TTC549 (cell line): ENCODE results near the gene BRD2.
A peak's percentile ranks its signal among the peaks of the same experiment; 100 is the strongest.

Experiments
- FAIRE-seq: peaks from 2 replicates; lab custom pipeline; 2012; peaks lifted over from hg19 to GRCh38; lab: Jason Lieb, UNC

BRD2 gene

GRCh38 chr6:33000055-33000454 lies 31.7 kb downstream of the BRD2 start:
- FAIRE-seq, result no peak

DNA sequence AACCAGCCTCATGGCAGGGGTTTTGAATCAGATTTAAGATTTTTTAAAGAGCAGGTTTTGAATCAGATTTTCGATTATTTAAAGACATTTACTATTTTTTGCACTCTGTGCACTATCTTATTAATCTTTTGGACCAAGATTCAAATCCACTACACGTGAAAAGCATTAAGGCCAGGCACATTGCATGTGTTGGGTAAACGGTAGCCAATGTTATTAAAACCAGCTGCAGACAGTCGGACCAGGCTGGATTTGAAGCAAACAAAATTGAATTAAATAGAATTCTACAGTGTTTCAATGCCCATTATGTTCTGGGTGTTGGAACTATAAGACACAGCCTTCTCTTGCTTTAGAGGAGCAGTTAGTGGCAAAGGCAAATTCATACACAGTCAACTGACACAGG lies 33.3 kb downstream of the BRD2 start:
- FAIRE-seq, result no peak

DNA sequence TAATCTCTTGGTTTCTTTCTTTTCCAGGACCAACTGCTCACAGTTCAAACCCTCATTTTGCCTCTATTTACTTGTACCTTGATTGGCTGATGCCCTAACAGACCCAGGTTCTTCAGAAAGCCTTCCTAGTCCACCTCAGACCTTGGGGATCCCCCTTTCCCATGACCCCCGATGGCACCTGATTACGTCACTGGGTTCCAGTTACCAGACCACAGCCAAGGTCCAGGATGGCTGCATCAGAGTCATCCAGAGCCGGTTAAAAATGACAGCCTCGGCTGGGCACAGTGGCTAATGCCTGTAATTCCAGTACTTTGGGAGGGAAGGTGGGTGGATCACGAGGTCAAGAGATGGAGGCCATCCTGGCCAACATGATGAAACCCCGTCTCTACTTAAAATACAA lies 36.5 kb downstream of the BRD2 start:
- FAIRE-seq, result no peak

DNA sequence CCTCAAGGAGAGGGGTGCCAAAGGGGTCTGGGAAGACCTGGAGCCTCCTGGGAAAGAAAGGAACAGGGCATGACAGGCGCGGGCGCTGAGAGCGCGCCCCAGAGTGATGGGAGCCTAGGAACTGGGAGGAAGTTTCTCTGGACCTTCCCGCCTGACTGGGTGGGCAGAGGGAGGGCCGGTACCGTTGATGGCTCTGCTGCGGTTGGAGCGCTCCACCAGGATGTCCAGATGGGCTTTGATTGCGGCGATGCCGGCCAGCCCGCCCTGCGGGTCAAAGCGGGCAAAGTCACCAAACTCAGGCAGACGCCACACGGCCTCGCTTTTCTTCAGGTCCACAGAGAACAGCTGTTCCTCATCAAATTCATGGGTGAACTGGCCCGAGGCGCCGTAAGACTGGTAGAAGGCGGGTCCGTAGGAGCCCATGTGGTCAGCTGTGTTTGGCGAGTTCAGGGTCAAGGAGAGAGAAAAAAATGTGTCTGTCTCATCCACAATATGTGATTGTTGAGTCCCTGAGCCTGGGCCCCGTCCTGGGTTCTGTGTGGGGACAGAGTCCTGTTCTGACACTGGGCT lies 39.5 kb downstream of the BRD2 start:
- FAIRE-seq, result no peak

GRCh38 chr6:33008944-33009861 lies 40.8 kb downstream of the BRD2 start, which contains the start of gene HLA-DOA:
Gene HLA-DOA (minus strand): TSS chr6:33009591.
- FAIRE-seq, result no peak

DNA sequence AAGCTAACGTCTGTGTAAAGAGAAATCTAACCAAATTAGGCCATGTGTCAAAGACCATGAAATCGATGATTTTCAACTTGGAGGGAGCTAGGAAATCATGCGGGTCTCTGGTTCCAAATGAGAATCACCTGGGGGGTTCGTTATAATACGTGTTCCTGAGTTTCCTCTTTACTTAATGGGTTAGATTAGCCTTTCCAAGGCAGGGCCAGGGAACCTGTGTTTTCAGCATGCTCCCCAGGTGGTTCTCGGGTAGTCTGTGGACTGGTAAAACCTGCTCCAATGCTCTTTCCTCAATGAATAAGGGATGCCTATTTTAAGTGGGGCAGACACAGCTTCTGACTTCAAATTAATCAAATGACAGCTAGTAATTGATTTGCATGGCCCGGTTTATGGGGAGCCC lies 42.0 kb downstream of the BRD2 start:
- no peak for FAIRE-seq

DNA sequence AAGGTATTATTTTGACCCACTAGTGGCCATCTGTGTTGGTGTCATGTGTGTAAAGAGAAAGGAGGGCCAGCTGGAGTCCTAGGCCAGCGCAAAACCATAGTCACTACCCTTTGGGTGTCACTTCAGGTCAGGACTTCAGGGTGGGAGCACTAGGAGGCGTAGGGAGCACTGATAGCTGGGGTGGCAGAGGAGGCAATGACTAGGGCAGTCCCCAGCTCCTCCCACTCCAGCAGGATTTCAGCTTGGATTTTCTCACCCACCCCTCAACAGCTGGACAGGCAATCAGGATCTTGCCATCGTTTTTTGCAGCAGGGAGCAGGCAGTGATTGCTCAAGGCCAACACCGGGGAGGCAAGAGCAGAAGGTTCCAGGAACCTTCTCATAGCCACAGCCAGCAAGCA lies 45.2 kb downstream of the BRD2 start:
- FAIRE-seq, result no peak

- FAIRE-seq, result peak; percentile 83
Observed at GRCh38 chr6:33014841-33015634, 46.6 kb downstream of the BRD2 start.

GRCh38 chr6:33015798-33016197 lies 47.4 kb downstream of the BRD2 start:
- FAIRE-seq, result no peak

GRCh38 chr6:33017018-33017417 lies 48.6 kb downstream of the BRD2 start:
- no peak for FAIRE-seq

DNA sequence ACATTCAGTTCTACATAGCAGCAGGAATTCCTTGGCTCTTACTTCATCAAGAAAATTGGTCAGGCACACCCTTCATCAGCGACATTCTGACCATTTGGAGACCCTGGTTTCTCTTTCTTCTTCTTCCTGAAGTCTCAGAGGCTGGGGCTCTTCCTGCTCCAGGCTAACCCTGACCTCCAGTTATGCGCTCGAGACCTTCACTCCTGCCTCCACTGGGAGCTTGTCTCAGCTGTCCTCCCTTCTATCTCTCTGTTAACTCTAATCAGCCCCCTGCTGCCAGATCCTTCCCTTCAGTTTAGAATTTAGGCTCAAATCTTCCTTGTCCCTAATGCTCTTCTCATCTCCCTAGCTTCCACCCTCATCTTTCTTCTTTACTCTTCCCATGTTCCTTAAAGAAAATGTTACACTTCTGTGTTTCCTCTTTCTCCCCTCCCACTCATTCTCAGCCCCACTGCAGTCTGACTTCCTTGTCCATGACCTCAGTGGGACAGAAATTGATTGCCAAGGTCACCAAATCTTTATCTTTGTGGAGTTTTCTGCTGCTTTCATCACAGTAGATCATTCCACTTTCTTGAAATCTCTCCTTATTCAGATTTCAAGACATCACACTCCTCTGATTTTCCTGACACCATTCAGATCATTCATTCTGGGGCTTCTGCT lies 49.4 kb downstream of the BRD2 start:
- FAIRE-seq, result no peak

- FAIRE-seq, result no peak
Observed at GRCh38 chr6:33018418-33018817, 50.0 kb downstream of the BRD2 start.

- no peak for FAIRE-seq
Observed at GRCh38 chr6:33018904-33019303, 50.5 kb downstream of the BRD2 start.

GRCh38 chr6:33019372-33019771 lies 51.0 kb downstream of the BRD2 start:
- FAIRE-seq, result no peak

DNA sequence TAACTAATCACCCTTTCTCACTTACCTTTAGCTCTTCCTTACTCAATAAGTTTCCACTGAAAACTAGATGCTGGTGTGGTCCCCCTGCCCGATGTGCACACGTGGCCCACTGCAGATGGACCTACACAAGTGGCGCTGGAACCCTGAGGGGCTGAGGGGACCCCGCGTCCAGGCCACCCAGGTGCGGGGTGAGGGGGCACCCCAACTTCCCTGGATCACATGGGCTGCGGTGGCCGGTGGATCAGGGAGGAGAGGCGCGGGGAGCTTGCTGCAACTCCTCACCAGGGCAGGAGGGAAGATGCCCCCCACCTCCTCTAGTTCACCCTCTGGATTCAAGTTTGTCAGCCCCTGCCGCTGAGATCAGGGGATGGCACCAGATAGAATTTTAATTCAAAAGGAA lies 53.5 kb downstream of the BRD2 start:
- FAIRE-seq, result no peak

- no peak for FAIRE-seq
Observed at GRCh38 chr6:33023536-33023935, 55.1 kb downstream of the BRD2 start.

DNA sequence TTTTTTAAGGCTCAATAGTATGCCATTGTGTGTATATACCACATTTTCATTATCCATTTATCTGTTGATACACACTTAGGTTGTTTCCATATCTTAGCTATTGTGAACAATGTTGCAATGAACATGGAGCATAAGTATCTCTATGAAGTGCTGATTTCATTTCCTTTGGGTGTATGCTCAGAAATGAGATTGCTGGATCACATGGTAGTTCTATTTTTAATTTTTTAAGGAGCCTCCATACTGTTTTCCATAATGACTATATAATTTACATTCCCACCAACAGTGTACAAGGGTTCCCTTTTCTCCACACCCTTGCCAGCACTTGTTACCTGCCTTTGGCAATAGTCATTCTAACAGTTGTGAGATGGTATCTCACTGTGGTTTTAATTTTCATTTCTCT lies 56.1 kb downstream of the BRD2 start:
- FAIRE-seq, result no peak

DNA sequence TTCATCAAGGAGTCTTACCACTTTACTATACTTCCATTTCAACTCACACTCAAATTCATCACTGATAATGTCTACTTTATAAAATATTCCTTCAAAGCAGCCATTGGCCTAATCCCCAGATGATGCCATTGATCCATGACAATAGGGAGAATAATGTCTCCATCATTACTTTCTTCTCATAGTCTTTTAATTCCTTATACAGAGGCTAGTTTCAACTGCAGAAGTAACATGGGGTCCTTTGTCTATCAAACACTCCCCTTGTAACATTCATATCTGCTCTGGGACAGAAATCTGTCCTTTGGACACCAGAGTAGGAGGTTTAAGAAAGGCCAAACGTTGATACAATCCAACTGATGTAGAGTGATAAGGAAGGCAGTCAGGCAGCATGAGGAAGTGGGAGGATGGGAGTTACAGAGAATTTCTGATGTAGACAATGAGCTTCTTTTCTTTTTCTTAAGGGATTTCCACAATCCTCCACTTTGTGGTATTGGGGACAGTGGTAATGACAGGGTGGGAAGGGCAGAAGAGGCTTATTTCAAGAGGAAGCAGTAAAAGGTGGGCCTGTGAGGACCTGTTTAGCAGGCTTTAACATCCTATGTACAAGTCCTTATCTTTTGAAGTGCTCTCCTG lies 59.9 kb downstream of the BRD2 start:
- FAIRE-seq, result no peak

DNA sequence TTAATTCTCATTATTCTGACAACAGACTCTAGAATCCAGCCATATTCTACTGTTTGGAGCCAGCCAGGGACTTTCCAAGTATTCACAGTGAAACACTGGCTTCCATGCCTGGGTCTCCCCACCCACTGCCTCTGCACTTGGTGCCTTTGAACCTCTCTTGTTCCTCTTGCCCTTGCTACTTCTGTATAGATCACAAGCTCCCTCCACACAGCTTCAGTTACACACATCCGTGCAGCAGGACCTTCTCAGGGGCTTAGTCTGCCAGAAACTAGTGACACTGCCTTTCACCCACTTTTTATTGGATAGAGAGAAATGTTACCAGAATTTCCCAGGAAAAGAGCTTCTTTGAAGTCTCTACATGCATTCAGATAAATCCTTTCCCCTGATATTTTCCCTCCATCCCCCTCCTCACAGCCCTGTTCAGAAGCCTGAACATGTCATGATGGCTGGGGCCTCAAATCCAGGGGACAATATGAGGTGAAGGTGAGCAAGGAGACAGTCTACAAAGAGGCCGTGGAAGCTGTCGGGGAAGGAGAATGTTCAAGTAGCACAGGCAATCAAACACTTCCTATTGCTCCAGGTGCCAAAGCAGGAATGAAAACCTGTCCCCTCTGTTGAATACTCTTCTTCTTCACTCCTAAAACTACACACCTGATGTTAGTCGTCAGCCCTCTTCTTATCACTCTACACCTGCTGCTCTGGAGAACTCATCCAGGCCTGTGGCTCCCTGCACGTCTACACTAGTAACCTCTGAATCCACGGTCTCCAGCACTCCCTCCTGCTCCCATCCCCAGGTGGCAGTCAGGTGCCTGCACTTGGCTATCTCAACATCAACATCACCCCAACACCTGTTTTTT lies 61.2 kb downstream of the BRD2 start:
- no peak for FAIRE-seq

DNA sequence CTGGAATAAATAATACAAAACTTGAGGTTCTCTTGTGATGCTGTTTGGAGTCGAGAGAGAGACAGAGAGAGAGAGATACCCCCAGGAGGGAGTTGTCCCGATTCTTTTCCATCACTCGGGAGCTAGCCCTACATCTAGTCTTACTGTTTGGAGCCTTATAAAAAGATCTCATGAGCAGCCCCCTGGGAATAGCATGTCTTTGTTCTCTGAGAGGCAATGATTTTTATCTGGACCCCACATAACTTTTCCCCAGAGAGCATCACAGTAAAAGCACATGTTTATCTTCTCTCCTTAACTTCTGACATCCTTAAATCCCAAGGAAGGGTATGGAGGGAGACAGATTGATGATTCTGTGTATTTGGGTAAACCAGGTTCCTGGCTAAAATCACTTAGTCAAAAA lies 61.9 kb downstream of the BRD2 start:
- FAIRE-seq, result no peak
